Sigmoid colon (tissue), 7 donors: Measurements from ENCODE around the gene SLC36A4. TPM values are rescaled to one million over a fixed set of nuclear protein-coding genes. Genes with fewer than 3 reads are reported as not detected.
"Not testable (repeated sequence)": the region's sequence is repeated elsewhere in the genome, so short reads cannot be mapped to it uniquely, and the experiment has no call there.

Experiments
- DNase-seq: peaks from one replicate; pipeline ENCODE4 v3.0.0-alpha.2; 2019
- H3K27ac ChIP-seq, 4 donors: fragments of 200-600 bp; sonication (generic); one replicate each; pipeline ENCODE4 v1.5.1; 2016 to 2019; ENCODE audit warnings: mild to moderate bottlenecking in 1 of 4
- H3K27me3 ChIP-seq, 3 donors: fragments of 200-600 bp; sonication (generic); one replicate each; pipeline ENCODE4 v1.5.1; 2019; ENCODE audit warnings: mild to moderate bottlenecking in 1 of 3
- H3K36me3 ChIP-seq, 4 donors: fragments of 200-600 bp; sonication (generic); one replicate each; pipeline ENCODE4 v1.5.1; 2016 to 2019
- H3K4me1 ChIP-seq, 4 donors: fragments of 200-600 bp; sonication (generic); one replicate each; pipeline ENCODE4 v1.5.1; 2017 to 2019
- H3K4me3 ChIP-seq, 4 donors: fragments of 200-600 bp; sonication (generic); one replicate each; pipeline ENCODE4 v1.5.1; 2017 to 2019; ENCODE audit warnings: mild to moderate bottlenecking in 2 of 4, moderate library complexity in 1 of 4
- H3K9me3 ChIP-seq, 4 donors: fragments of 200-600 bp in 3 of 4; sonication (generic) in 3 of 4; one replicate each; pipeline versions ENCODE4 v1.5.1 to v1.6.1; 2013 to 2019
- EP300 ChIP-seq, 4 donors: sonication (generic); formaldehyde crosslinking; IDR thresholded peaks; one replicate each; pipeline ENCODE4 v1.6.1; 2017; ENCODE audit warnings: antibody characterized with exemption in 4 of 4
- POLR2A ChIP-seq, 2 donors: fragments of 450-650 bp; IDR thresholded peaks; one replicate each; pipeline ENCODE4 v1.6.1; 2016; ENCODE audit warnings: antibody characterized with exemption in 2 of 2, mild to moderate bottlenecking in 2 of 2, moderate library complexity in 2 of 2
- POLR2AphosphoS5 ChIP-seq, 4 donors: sonication (generic); formaldehyde crosslinking; IDR thresholded peaks; one replicate each; pipeline ENCODE4 v1.6.1; 2017; ENCODE audit warnings: antibody characterized with exemption in 4 of 4
- WGBS, 2 donors: extraction: QIAGEN DNeasy Blood & Tissue Kit; methylation state at CpG; one replicate each; pipeline ENCODE4 v1.1.7; 2013; 5-methylcytosine and 5-hydroxymethylcytosine counted together
- intact Hi-C: fragments of 100-400 bp; cut with DNase I; formaldehyde crosslinking; loops from one replicate; pipeline ENCODE4 v1.15.1; 2023
- polyA plus RNA-seq, 3 donors: library from polyadenylated mRNA; stranded (reverse); fragments of 200-250 nt; gene quantifications; one replicate each; pipeline ENCODE4 v1.2.3, GENCODE V29; 2013
- total RNA-seq, 4 donors: library from RNA; depleted of rRNA; stranded (reverse); fragments of >200 nt; gene quantifications; one replicate each; pipeline ENCODE4 v1.1.0, GENCODE V29; 2016
- TF ChIP-seq, protein P1 (sequence below), 4 experiments: fragments of 450-650 bp in 3 of 4; fragments of 200-600 bp in 1 of 4; IDR thresholded peaks; one replicate each; pipeline ENCODE4 v1.5.1; 2016 to 2019; ENCODE audit warnings: antibody characterized with exemption in 4 of 4, mild to moderate bottlenecking in 3 of 4, moderate library complexity in 2 of 4
- donor health status: healthy with polysubstance abuse.
- donor health status: Bipolar disorder and iron deficiency.
- donor health status: healthy.

Gene SLC36A4
- total RNA-seq (10 to 100 TPM; 14.6 to 17.7 (median 16.4) TPM), polyA plus RNA-seq (1 to 10 TPM; 4.2 to 5.0 (median 4.4) TPM)

DNA sequence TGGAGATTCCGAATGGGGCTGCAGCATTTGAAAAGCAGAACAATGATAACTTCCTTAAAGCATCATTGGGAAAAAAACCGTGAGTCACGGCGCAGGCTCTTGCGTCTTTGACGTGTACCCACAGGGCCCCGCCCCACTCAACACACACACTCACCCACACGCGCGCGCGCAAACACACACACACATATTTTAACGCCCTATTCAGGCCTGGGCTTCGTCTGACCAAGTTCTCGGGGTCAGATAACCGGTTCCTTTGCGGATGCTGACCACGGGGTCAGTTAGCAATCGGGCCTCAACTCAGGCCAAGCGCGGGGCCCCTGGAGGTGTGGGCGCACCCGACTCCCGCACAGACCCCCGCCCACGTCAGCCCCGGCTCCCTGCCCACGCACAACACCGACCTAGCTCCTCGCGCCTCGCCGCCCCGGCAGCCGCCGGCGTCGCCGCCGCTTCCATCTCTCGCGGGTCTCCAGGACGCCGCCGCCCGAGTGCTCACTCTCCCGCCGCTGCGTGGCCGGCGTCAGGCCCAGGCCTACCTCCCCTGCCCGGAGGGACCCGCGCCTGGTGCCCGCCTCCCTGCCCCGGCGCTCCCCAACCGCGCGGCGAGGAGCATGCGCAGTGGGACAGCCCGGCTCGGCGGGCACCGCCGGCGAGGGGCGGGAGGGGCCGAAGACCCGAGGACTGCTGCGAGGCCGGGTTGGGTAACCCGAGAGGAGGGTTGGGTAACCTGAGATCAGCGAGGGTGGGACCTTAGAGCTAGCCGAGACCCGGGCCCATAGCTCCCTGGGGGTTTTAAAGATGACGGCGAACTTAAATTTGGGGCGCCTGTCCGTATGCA, at the start of gene SLC36A4:
Gene SLC36A4 (minus strand): TSS at position 612 of the 835 bp plus-strand sequence. CDS start 159 bp downstream, at position 453.
- Histone ChIP-seq H3K4me1 (peaks cover 0 to 12% (median 6%) of the 10 kb centered on the region in 4 donors), H3K4me3 (peak within 1 kb of the TSS; percentile 52 to 98 (median 67)), H3K27me3 (no peaks in the 10 kb centered on the region), H3K27ac (peak within 1 kb of the TSS; percentile 83 to 99 (median 93)), H3K36me3 (no peaks in the 10 kb centered on the region), H3K9me3 (no peaks in the 10 kb centered on the region)
- TF ChIP-seq POLR2A (IDR thresholded peaks at IDR 0.05): peak; percentile 35 to 51
- TF ChIP-seq EP300 (IDR thresholded peaks at IDR 0.05): peak in 2 of 4 donors; percentile 17 to 69
- TF ChIP-seq, protein P1, sequence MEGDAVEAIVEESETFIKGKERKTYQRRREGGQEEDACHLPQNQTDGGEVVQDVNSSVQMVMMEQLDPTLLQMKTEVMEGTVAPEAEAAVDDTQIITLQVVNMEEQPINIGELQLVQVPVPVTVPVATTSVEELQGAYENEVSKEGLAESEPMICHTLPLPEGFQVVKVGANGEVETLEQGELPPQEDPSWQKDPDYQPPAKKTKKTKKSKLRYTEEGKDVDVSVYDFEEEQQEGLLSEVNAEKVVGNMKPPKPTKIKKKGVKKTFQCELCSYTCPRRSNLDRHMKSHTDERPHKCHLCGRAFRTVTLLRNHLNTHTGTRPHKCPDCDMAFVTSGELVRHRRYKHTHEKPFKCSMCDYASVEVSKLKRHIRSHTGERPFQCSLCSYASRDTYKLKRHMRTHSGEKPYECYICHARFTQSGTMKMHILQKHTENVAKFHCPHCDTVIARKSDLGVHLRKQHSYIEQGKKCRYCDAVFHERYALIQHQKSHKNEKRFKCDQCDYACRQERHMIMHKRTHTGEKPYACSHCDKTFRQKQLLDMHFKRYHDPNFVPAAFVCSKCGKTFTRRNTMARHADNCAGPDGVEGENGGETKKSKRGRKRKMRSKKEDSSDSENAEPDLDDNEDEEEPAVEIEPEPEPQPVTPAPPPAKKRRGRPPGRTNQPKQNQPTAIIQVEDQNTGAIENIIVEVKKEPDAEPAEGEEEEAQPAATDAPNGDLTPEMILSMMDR (IDR thresholded peaks at IDR 0.05): no peak
- peak; percentile 77 to 85 (median 84) for TF ChIP-seq POLR2AphosphoS5 (IDR thresholded peaks at IDR 0.05)
- intact Hi-C loops: loop anchor here (5.0 kb wide), 1 partner anchor 545 kb away; the partner anchor contains the start of genes C11orf54 and TAF1D
- 0 to 1% methylated on average over 81 of the region's 81 CpGs for WGBS, 2 donors
- peak; percentile 96 for DNase-seq

DNA sequence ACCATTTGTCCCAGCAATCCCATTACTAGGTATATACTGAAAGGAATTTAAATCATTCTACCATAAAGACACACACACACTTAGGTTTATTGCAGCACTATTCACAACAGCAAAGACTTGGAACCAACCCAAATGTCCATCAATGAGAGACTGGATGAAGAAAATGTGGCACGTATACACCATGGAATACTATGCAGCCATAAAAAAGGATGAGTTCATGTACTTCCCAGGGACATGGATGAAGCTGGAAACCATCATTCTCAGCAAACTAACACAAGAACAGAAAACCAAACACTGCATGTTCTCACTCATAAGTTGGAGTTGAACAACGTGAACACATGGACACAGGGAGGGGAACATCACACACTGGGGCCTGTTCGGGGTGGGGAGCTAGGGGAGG, 49.0 kb upstream of the SLC36A4 start:
- H3K9me3 ChIP-seq, H3K36me3 ChIP-seq, H3K27me3 ChIP-seq, H3K4me1 ChIP-seq, DNase-seq, intact Hi-C loops, H3K27ac ChIP-seq, H3K4me3 ChIP-seq: not testable (repeated sequence)
- WGBS, 2 donors: 90 to 93% methylated on average over 3 of the region's 3 CpGs

DNA sequence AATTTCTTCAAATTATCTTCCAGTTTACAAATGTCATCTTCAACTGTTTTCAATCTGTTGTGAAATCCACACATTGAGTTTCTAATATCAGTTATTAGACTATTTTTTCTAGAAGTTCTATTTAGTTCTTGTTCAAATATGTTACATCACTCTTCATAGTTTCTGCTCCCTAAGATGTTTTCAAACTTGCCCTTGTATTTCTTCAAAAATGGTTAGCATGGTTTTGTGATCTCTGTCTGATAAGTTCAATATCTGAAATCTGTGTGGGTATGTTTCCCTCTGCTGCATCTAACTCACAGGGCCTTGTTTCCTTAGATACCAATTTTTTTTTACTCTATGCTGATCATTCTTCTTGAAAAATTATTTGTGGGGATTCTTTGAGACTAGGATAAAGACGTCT, 46.2 kb upstream of the SLC36A4 start:
- TF ChIP-seq EP300 (IDR thresholded peaks at IDR 0.05): no peak
- TF ChIP-seq, protein P1 (IDR thresholded peaks at IDR 0.05): no peak
- no peak for TF ChIP-seq POLR2AphosphoS5 (IDR thresholded peaks at IDR 0.05)
- no peak for TF ChIP-seq POLR2A (IDR thresholded peaks at IDR 0.05)
- Histone ChIP-seq H3K4me1 (no peaks in the 10 kb centered on the region), H3K27ac (no peak overlapping the region), H3K4me3 (no peak overlapping the region), H3K9me3 (no peaks in the 10 kb centered on the region), H3K27me3 (no peaks in the 10 kb centered on the region), H3K36me3 (no peaks in the 10 kb centered on the region)
- no peak for DNase-seq
- intact Hi-C loops: no loop called here
- WGBS, 2 donors: 81 to 93% methylated on average over 1 of the region's 1 CpG

DNA sequence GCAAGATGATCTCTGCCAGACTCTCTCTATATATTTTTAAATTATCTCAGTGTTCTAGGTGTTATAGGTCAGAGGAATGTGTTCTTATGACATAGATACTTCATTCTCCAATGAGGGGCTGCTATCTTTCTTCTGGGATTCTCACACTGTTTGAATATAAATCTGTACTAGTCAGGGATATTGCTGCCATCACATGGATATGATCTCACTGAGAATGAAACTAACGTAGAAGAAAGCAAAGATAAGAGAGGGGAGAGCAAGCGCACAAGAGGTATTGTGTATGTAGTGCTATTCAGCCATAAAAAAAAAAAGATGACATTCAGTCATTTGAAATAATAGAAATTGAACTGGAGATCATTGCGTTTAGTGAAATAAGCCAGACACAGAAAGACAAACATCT, 42.2 kb upstream of the SLC36A4 start:
- Histone ChIP-seq H3K27me3 (no peaks in the 10 kb centered on the region), H3K9me3 (no peaks in the 10 kb centered on the region), H3K27ac (no peak overlapping the region), H3K4me3 (no peak overlapping the region), H3K4me1 (no peaks in the 10 kb centered on the region), H3K36me3 (no peaks in the 10 kb centered on the region)
- TF ChIP-seq EP300 (IDR thresholded peaks at IDR 0.05) (no peak), POLR2AphosphoS5 (IDR thresholded peaks at IDR 0.05) (no peak), POLR2A (IDR thresholded peaks at IDR 0.05) (no peak)
- TF ChIP-seq, protein P1 (IDR thresholded peaks at IDR 0.05): no peak
- WGBS, 2 donors: 33 to 63% methylated on average over 3 of the region's 3 CpGs
- DNase-seq: no peak
- intact Hi-C loops: loop anchor here (5.0 kb wide), 1 partner anchor 298 kb away; no protein-coding TSS in a partner anchor

DNA sequence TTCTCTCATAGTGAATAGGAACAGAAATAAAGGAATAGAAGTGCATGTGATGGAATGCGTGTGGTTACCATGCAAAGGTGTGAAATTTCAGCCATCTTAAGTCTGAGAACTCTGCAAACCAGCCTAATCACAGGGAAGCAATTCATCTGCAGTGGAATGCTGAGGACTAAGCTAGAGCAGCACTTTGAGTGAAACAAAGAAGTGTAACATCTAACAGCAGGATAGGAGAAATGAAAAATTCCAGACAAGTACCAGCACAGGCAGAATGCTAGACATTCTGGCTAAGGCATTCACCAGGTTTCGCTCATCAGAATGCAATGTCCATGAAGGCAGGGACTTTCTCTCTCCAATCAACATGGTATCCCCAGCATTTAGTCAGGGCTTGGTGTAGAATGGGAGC, 41.2 kb upstream of the SLC36A4 start:
- 91 to 98% methylated on average over 2 of the region's 2 CpGs for WGBS, 2 donors
- intact Hi-C loops: loop anchor here (5.0 kb wide), 1 partner anchor 297 kb away; no protein-coding TSS in a partner anchor

More for the DNA sequence above, 41.2 kb upstream of the SLC36A4 start:
- TF ChIP-seq, protein P1 (IDR thresholded peaks at IDR 0.05): no peak
- TF ChIP-seq POLR2AphosphoS5 (IDR thresholded peaks at IDR 0.05) (no peak), POLR2A (IDR thresholded peaks at IDR 0.05) (no peak), EP300 (IDR thresholded peaks at IDR 0.05) (no peak)
- H3K36me3 ChIP-seq: no peaks in the 10 kb centered on the region
- H3K27ac ChIP-seq: no peak overlapping the region
- no peak overlapping the region for H3K4me3 ChIP-seq
- no peaks in the 10 kb centered on the region for H3K9me3 ChIP-seq
- no peak for DNase-seq
- peaks cover 0 to 6% (median 0%) of the 10 kb centered on the region in 3 donors for H3K27me3 ChIP-seq
- H3K4me1 ChIP-seq: no peaks in the 10 kb centered on the region
